M059J (cell line): ENCODE results near the gene CHRNA4. TPM values are rescaled to one million over a fixed set of nuclear protein-coding genes. Genes with fewer than 3 reads are reported as not detected.

Experiments used
- DNase-seq: peaks from one replicate; pipeline ENCODE4 v3.0.0-alpha.2; 2012; ENCODE audit warnings: low read depth
- total RNA-seq: library from RNA; depleted of rRNA; stranded (reverse); fragments of >200 nt; shearing (Covaris generic); gene quantifications from 2 replicates; pipeline ENCODE4 v1.2.3, GENCODE V29; 2014

The CHRNA4 gene
- total RNA-seq, 1 experiment from 2014 or later, result not detected

DNA sequence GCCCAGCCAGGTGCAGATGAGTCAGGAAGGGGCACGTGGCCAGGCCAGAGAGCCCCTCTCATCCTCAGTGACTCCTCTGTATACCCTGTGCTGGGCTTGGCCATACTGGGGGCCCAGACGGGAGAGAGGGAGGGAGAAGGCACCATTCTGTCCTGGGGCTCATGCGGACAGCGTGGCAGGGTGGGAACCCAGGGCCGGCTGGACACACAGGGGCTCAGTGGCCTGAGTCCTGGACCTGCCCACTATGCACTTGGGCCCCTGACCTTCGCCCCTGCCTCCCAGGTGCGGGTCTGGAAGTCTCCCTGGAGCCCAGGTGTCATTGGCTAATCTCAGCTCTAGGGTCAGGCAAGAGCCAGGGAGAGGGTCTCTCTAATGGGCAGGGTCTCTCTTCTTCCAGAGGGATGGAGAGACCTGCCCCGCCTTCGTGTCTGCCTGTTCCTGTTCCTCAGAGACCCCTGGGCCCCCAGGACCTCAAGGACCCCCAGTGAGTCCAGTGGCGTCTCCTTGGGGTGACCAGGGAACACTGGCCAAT lies 40.5 kb downstream of the CHRNA4 start:
- DNase-seq, result no peak

DNA sequence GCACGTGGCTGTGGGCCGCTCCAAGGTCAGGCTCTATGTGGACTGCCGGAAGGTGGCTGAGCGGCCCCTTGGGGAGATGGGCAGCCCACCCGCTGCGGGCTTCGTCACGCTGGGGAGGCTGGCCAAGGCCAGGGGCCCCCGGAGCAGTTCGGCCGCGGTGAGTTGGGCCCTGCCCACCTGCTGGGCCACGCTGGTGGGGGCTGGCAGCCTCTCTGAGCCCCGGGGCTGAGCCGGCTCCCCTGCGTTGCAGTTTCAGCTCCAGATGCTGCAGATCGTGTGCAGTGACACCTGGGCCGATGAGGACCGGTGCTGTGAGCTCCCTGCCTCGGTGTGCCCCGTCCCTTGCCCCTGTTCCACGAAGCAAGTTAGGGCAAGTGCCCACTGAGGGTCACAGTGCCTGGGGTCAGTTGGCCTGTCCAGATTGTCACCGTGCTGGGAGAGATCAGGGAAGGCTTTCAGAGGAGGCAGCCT lies 41.1 kb downstream of the CHRNA4 start:
- DNase-seq, result no peak

DNA sequence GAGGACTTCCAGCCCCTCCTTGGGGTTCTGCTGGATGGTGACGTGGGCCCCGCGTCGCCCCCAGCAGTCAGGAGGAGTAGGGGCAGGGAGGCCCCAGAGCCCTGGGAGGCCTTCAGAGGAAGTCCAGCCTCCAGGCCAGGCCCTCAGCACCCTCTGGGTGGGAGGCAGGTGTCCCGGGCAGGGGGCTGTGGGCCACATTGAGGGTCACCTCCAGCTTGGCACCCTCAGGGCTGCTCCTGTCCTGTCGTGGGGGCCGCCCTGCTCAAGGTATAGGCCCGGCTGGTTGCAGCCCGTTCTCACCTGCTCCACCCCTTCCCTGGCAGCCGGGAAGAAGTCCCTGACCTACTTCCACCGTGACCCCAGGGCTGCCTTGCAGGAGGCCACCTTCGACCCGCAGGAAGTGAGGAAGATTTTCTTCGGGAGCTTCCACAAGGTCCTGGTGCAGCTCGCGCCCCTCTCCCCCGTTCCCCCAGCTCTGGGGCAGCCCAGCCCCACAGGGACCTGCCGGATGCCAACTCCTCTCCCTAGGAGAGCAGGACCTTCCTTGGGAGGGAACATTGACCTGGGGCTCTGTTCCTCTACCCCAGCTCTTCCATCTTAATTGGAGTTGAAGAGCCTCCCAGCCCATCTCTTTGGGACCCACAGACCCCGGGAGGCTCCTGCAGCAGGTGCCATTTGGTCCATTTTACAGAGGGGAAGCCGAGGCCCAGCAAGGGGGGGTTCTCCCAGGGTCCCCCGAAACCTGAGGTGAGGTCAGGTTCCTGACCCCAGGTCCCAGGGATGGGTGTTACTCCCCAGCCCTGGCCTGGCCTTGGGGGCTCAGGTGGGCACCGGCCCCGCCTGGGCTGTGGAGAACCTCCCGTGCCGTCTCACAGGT lies 41.7 kb downstream of the CHRNA4 start:
- DNase-seq, result no peak

- DNase-seq, result no peak
Measured at GRCh38 chr20:63318391-63319163, 42.6 kb downstream of the CHRNA4 start.

DNA sequence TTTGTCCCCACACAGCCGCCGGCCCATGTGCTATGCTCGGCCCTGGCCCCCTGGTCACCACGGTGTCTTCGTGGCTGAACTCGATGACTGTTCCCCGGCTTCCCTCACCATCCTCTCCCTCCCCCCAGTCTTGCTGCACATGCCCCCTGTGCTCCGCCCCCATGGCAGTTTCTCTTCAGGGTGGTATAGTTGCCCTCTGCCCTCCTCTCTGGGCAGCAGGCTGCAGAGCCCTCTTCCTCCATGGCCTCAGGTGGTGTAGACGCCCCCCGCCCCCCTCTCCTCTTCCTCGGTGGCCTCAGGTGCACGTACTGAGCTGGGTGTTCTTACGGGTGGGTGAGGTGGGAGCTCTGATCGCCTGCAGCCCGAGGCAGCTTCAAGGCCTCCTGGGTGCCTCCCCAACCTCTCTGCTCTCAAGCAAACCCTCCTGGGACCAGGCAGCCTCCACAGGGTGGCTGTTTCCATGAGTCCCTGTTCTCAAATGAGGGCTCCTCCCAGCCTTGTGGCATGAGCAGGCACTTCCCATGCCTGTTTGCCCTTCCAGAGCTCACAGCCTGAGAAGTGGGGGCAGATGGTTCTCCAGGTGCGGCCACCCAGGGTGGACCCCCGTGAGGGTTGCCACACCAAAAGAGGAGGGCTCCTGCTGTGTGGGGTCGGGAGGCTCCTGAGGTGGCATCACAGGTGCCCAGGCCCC lies 43.4 kb downstream of the CHRNA4 start:
- no peak for DNase-seq

DNA sequence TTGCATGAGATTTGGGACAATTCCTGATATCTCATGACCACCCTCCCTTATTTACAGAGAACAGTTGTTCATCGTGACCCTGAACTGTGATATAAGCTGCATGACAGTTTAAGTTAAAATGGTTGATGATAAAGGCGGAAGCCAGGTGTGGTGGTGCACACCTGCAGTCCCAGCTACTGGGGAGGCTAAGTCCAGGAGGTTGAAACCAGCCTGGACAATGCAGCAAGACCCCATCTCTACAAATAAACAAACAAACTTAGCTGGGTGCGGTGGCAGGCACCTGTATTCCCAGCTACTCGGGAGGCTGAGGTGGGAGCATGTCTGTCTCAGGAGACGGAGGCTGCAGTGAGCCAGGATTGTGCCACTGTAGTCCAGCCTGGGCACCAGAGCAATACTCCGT lies 44.1 kb downstream of the CHRNA4 start:
- no peak for DNase-seq

DNA sequence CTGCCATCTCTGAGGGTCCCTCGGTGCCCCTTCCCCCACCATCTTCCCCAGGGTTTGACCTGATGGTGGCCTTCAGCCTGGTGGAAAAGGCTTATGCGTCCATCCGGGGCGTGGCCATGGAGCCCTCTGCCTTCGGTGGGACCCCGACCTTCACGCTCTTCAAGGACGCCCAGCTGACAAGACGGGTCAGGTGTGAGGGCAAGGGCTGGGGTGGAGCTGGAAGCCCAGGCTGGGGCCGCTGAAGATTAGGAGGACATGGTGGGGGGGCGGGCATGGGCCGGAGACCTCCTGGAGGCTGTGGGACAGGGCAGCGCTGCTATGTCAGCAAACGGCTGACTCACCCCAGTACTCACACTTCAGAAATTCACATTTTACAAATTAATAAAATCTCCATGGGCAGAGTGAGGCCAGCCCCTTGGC lies 44.6 kb downstream of the CHRNA4 start:
- DNase-seq, result no peak

DNA sequence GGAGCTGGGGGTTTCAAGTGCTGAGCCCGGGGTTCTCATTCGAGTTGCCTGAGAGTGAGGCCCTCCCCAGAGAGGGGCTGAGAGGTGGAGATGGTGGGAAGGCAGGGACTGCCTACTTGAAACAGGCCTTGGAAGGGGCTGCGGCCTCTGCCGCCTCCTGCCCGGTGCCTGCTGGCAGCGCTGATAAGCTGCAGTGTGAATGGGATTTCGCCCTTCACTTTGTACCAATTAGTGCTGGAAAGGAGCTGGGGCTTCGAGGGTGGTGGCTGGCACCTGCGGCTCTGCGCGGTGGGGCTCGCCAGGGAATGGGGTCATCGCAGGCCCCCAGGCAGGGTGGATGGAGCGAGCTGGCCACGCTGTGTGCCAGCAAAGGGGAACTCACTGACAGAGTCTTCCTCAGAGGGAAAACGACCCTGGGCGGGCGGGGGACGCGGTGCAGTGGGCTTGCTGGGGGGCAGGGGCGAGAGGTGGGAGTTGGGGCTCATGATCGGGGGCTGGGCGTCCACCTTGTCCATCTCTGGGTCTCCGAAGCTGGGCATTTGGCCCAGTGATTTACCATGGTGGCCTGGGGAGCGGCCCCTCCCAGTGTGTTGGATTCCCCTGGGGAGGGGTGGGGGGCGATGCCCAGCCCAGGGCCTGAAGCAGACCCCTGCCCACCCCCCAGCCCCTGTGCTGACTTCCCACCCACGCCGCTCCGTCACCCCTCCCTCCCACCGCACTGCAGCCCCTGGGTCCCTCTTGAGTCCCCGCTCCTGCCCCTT lies 45.2 kb downstream of the CHRNA4 start:
- no peak for DNase-seq

DNA sequence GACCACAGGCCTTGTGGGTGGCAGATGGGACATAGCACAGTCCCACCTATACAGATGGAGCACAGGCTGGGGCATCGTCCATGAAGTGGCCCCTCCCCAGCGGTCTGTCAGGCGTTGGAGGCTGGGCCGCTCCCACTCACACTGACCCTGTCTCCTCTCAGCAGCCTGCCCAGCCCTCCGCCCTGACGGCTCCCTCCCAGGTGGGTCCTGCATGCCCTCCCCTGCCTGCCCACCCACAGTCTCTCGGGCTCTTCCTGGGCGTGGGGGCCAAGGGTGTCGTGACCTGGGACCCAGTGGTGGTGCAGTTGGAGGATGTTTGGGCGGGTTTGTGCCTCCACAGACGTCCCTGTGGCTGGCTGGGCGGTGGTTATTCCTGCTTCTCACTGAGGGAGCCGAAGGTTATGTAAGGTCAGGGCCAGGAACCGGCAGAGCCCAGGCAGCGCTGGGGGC lies 45.9 kb downstream of the CHRNA4 start:
- no peak for DNase-seq

DNA sequence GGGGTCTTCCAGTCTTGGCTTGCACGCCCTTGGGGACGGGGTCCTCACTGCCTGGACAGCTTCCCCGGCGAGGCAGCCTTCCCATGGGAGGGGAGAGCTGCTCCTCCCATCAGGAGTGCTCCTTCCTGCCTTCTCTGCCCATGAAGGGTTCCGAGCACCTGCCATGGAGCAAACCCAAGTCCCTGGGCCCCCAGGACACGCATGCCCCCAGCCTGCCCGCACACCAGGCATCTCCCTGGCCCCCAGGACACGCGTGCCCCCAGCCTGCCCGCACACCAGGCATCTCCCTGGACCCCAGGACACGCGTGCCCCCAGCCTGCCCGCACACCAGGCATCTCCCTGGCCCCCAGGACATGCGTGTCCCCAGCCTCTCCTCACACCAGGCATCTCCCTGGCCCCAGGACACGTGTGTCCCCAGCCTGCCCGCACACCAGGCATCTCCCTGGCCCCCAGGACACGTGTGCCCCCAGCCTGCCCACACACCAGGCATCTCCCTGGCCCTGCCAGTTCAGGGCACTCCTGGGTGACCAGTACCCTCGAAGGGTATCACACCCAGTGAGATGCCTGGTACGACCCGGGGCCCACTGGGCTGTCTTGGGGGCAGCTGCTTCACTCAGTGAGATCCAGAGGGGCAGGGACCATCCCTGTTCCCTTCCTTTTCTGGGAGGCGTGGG lies 46.4 kb downstream of the CHRNA4 start:
- DNase-seq, result no peak

DNA sequence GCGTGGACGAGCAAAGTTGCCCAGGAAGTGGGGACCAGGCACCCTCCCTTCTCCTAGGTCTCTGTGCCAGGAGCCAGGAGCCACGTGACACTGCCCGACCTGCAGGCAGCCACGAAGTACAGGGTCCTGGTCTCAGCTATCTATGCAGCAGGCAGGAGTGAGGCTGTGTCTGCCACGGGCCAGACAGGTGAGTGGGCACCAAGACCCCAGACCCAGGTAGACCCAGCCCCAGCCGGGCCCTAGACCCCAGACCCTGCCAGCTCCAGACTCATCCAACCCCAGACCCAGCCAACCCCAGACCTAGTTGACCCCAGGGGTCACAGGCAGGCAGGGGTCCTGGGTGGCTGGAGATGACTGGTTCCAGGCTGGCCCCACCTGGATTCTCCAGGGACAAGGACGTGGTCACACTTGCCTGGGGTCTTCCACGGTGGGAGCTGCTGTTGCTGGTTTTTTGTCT lies 47.1 kb downstream of the CHRNA4 start:
- DNase-seq, result no peak

GRCh38 chr20:63313349-63314014 lies 47.7 kb downstream of the CHRNA4 start:
- no peak for DNase-seq

DNA sequence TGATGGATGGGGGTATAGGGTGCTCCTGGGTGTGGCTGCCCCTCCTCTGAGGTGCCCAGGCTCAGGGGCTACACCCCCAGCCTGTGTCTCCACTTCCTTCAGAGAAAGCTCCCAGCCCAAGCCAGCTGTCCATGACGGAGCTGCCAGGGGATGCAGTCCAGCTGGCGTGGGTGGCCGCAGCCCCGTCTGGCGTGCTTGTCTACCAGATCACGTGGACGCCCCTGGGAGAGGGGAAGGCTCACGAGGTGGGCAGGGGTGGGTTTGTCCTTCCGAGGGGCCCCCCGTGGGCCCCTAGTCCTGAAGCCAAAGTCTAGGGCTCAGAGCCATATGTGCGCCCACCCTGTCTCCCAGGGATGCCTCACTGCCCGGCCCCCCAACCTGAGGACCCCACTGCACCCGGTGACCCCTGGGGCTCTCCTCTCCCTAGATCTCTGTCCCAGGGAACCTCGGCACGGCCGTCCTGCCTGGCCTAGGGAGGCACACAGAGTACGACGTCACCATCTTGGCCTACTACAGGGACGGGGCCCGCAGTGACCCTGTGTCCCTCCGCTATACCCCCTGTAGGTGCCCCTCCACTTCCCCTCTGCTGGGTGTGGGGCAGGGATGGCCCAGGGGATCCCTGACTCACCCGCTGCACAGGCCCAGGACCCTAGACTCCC lies 48.3 kb downstream of the CHRNA4 start:
- no peak for DNase-seq

- no peak for DNase-seq
Measured at GRCh38 chr20:63312273-63312672, 48.9 kb downstream of the CHRNA4 start.

DNA sequence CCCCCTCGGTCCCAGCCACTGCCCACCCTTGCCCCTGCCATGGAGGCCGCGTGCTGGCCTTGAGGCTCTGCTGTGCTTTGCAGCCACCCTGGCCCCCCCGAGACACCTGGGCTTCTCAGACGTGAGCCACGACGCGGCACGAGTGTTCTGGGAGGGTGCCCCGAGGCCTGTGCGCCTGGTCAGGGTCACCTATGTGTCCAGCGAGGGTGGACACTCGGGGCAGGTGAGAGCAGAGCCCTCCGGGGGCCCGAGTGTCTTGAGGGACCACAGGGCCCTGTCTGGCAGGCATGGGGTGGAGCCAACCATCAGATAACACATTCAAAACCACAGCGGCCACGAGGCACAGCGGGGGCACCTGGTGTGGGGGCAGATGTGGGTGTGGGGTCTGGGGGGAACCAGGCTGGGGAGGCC lies 49.3 kb downstream of the CHRNA4 start:
- no peak for DNase-seq

DNA sequence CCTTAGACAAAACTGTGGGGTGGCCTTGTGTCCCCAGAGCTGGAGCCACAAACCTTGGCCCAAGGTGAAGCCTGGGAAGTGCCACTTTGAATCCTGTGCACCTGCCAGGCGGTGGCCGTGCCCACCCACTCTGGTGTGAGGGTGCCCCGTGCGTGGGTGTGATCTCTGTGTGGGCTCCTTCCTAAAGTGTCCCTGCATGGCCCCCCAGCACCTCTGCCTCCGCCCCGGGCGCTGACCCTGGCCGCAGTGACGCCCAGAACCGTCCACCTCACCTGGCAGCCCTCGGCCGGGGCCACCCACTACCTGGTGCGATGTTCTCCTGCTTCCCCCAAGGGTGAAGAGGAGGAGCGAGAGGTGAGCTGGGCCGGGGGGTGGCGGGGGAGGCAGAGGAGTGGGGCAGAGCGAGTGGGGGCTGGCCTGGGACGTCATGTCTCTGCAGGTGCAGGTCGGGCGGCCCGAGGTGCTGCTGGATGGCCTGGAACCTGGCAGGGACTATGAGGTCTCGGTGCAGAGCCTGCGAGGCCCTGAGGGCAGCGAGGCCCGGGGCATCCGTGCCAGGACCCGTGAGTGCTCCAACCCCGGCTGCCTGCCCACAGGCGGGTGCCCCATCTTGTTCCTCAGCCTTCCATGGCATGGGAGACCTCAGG lies 49.8 kb downstream of the CHRNA4 start:
- no peak for DNase-seq

DNA sequence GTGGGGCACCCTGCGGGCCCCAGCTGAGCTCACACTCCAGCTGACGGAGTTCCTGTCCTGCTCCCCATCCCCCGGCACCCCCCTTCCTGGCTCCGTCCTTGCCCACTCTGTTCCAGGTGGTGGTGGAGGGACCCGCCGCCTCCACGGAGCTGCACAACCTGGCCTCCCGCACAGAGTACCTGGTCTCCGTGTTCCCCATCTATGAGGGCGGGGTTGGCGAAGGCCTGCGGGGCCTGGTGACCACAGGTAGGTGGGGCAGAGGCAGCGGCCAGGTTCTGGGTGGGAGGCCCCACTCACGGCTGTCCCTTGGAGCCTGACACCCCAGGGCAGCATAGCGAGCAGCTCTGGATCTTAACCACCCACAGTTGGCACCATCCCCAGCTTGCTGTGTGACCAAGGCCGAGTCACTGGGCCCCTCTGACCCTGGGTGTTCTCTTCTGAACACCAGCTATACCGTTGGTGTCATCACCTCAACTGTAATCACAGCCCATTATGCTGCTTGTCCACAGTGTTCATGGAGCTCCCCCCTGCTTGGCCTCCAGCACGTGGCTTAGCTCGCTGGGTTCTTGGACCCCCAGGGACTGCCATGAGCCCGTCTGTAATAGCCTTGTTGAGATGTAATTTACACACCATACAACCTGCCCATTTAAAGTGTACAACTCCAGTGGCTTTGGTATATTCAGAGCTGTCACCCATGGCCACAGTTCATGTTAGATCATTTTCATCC lies 50.7 kb downstream of the CHRNA4 start:
- peak; percentile 46 for DNase-seq
